ENCODE data around the gene APBA1. TPM values are rescaled to one million over a fixed set of nuclear protein-coding genes. Genes with fewer than 3 reads are reported as not detected.
A peak's percentile ranks its signal among the peaks of the same experiment; 100 is the strongest.

The APBA1 gene
- total RNA-seq, 1 donor from 2014 or later, result 3.4 TPM

- H2AFZ ChIP-seq (replicated peaks), result peak overlapping the region; percentile 27
- no peaks in the 10 kb centered on the region for H3K36me3 Mint-ChIP-seq
- H3K79me2 ChIP-seq (ENCODE audit: low read depth), result no peaks in the 10 kb centered on the region
- H3K9ac ChIP-seq, result no peak overlapping the region
- H3K27me3 ChIP-seq, result no peaks in the 10 kb centered on the region
- peaks cover 2% of the 10 kb centered on the region for H3K27me3 Mint-ChIP-seq (ENCODE audit: insufficient read depth, low read depth)
- no peaks in the 10 kb centered on the region for H3K36me3 ChIP-seq
- no peaks in the 10 kb centered on the region for H3K9me3 ChIP-seq (ENCODE audit: low read depth)
- peaks cover 14% of the 10 kb centered on the region for H3K4me1 ChIP-seq
- TF ChIP-seq EZH2 (IDR thresholded peaks at IDR 0.05) (no peak), CTCF (IDR thresholded peaks at IDR 0.05) (no peak), EZH2phosphoT487 (IDR thresholded peaks at IDR 0.05) (no peak)
- H4K20me1 ChIP-seq (ENCODE audit: low read depth), result no peaks in the 10 kb centered on the region
- no peak overlapping the region for H3K27ac Mint-ChIP-seq
- H3K4me3 ChIP-seq, result no peak overlapping the region
- H3K4me1 Mint-ChIP-seq, result peaks cover 20% of the 10 kb centered on the region
- H3F3A ChIP-seq (ENCODE audit: low read depth), result no peaks in the 10 kb centered on the region
- DNase-seq (ENCODE audit: low spot score), result peak; percentile 22
- no peak overlapping the region for H3K4me2 ChIP-seq
- H3K9me3 Mint-ChIP-seq, result no peaks in the 10 kb centered on the region
- no peak overlapping the region for H3K4me3 Mint-ChIP-seq
- H3K27ac ChIP-seq, result no peak overlapping the region
These were observed 195.4 kb downstream of the APBA1 start for GRCh38 chr9:69476797-69477196.

GRCh38 chr9:69476016-69476415, 196.2 kb downstream of the APBA1 start:
- Histone ChIP-seq H3F3A (ENCODE audit: low read depth) (no peaks in the 10 kb centered on the region), H3K4me2 (no peak overlapping the region), H3K79me2 (ENCODE audit: low read depth) (no peaks in the 10 kb centered on the region), H3K4me1 (peaks cover 21% of the 10 kb centered on the region), H3K27ac (no peak overlapping the region), H3K9me3 (ENCODE audit: low read depth) (no peaks in the 10 kb centered on the region), H3K36me3 (no peaks in the 10 kb centered on the region), H2AFZ (replicated peaks) (no peak overlapping the region), H3K9ac (no peak overlapping the region), H3K4me3 (no peak overlapping the region), H3K27me3 (no peaks in the 10 kb centered on the region), H4K20me1 (ENCODE audit: low read depth) (no peaks in the 10 kb centered on the region)
- Mint-ChIP-seq H3K4me1 (peaks cover 27% of the 10 kb centered on the region), H3K9me3 (no peaks in the 10 kb centered on the region), H3K27ac (peak overlapping the region; percentile 17), H3K36me3 (no peaks in the 10 kb centered on the region), H3K27me3 (ENCODE audit: insufficient read depth, low read depth) (peaks cover 2% of the 10 kb centered on the region), H3K4me3 (no peak overlapping the region)
- TF ChIP-seq EZH2phosphoT487 (IDR thresholded peaks at IDR 0.05), result no peak
- TF ChIP-seq CTCF (IDR thresholded peaks at IDR 0.05), result no peak
- no peak for TF ChIP-seq EZH2 (IDR thresholded peaks at IDR 0.05)
- no peak for DNase-seq (ENCODE audit: low spot score)

GRCh38 chr9:69474821-69475220, 197.3 kb downstream of the APBA1 start:
- Histone ChIP-seq H4K20me1 (ENCODE audit: low read depth) (no peaks in the 10 kb centered on the region), H3K4me2 (no peak overlapping the region), H3K4me3 (no peak overlapping the region), H3K79me2 (ENCODE audit: low read depth) (no peaks in the 10 kb centered on the region), H3K36me3 (no peaks in the 10 kb centered on the region), H3F3A (ENCODE audit: low read depth) (no peaks in the 10 kb centered on the region), H3K9ac (no peak overlapping the region), H3K27ac (no peak overlapping the region), H3K4me1 (peaks cover 22% of the 10 kb centered on the region), H2AFZ (replicated peaks) (no peak overlapping the region), H3K27me3 (no peaks in the 10 kb centered on the region), H3K9me3 (ENCODE audit: low read depth) (no peaks in the 10 kb centered on the region)
- H3K27me3 Mint-ChIP-seq (ENCODE audit: insufficient read depth, low read depth), result peaks cover 2% of the 10 kb centered on the region
- TF ChIP-seq EZH2phosphoT487 (IDR thresholded peaks at IDR 0.05) (no peak), EZH2 (IDR thresholded peaks at IDR 0.05) (no peak), CTCF (IDR thresholded peaks at IDR 0.05) (no peak)
- H3K4me1 Mint-ChIP-seq, result peaks cover 28% of the 10 kb centered on the region
- H3K27ac Mint-ChIP-seq, result no peak overlapping the region
- H3K36me3 Mint-ChIP-seq, result no peaks in the 10 kb centered on the region
- H3K9me3 Mint-ChIP-seq, result no peaks in the 10 kb centered on the region
- DNase-seq (ENCODE audit: low spot score), result no peak
- no peak overlapping the region for H3K4me3 Mint-ChIP-seq

All from neural progenitor cell (in vitro differentiated cells).